GM18517 (cell line): ENCODE data around the gene BANP.
"Not testable (repeated sequence)": the region's sequence is repeated elsewhere in the genome, so short reads cannot be mapped to it uniquely, and the experiment has no call there.

Experiments
- ATAC-seq: cut with Tn5 transposase; IDR thresholded peaks from one replicate; pipeline ENCODE4 v1.9.1; 2021; ENCODE audit warnings: mild to moderate bottlenecking, moderate library complexity; ENCODE audit not compliant: unreplicated experiment

BANP gene

GRCh38 chr16:88116121-88116520 is 164.9 kb downstream of the BANP start:
- ATAC-seq = no peak

GRCh38 chr16:88117476-88117868 is 166.2 kb downstream of the BANP start:
- no peak for ATAC-seq

- ATAC-seq = no peak
These were observed 167.1 kb downstream of the BANP start for GRCh38 chr16:88118376-88118775.

- ATAC-seq = not testable (repeated sequence)
These were observed 167.9 kb downstream of the BANP start for GRCh38 chr16:88118852-88119741.

GRCh38 chr16:88119881-88120751 is 168.9 kb downstream of the BANP start:
- not testable (repeated sequence) for ATAC-seq

- no peak for ATAC-seq
These were observed 169.6 kb downstream of the BANP start for GRCh38 chr16:88120812-88121211.

- not testable (repeated sequence) for ATAC-seq
These were observed 170.2 kb downstream of the BANP start for GRCh38 chr16:88121391-88121790.

- ATAC-seq = no peak
These were observed 170.8 kb downstream of the BANP start for GRCh38 chr16:88121886-88122580.
